Tibial artery (tissue), 4 donors: ENCODE measurements around the gene HS1BP3.

Experiments
- DNase-seq, 2 donors: peaks; one replicate each; pipeline ENCODE4 v3.0.0-alpha.2; 2019
- H3K27ac ChIP-seq, 2 donors: fragments of 200-600 bp; sonication (generic) in 1 of 2; 1 replicate in 1 of 2; 2 replicates in 1 of 2; pipeline ENCODE4 v1.5.1; 2018 to 2019; ENCODE audit warnings: mild to moderate bottlenecking in 1 of 2
- H3K27me3 ChIP-seq, 2 donors: fragments of 200-600 bp; sonication (generic) in 1 of 2; one replicate each; pipeline versions ENCODE4 v1.5.1 to v1.6.0; 2016 to 2019
- H3K36me3 ChIP-seq, 3 donors: fragments of 200-600 bp; sonication (generic) in 2 of 3; one replicate each; pipeline ENCODE4 v1.5.1; 2016 to 2019; ENCODE audit warnings: mild to moderate bottlenecking in 2 of 3
- H3K4me1 ChIP-seq, 4 donors: fragments of 200-600 bp; sonication (generic) in 2 of 4; 1 replicate in 3 of 4; 2 replicates in 1 of 4; pipeline ENCODE4 v1.5.1; 2016 to 2019
- H3K4me3 ChIP-seq, 2 donors: fragments of 200-600 bp; sonication (generic) in 1 of 2; 1 replicate in 1 of 2; 2 replicates in 1 of 2; pipeline ENCODE4 v1.5.1; 2018 to 2019; ENCODE audit warnings: mild to moderate bottlenecking in 2 of 2
- H3K9me3 ChIP-seq, 3 donors: fragments of 200-600 bp; sonication (generic) in 1 of 3; one replicate each; pipeline ENCODE4 v1.5.1; 2016 to 2019
- intact Hi-C: fragments of 100-400 bp; cut with DNase I; formaldehyde crosslinking; loops from one replicate; pipeline ENCODE4 v1.15.0; 2023; ENCODE audit warnings: low total_unique reads
- TF ChIP-seq, protein P1 (sequence below), 2 experiments: fragments of 200-600 bp in 1 of 2; fragments of 450-650 bp in 1 of 2; IDR thresholded peaks; one replicate each; pipeline ENCODE4 v1.5.1; 2017 to 2019; ENCODE audit warnings: antibody characterized with exemption in 2 of 2, mild to moderate bottlenecking in 1 of 2, moderate library complexity in 1 of 2

HS1BP3 gene

DNA sequence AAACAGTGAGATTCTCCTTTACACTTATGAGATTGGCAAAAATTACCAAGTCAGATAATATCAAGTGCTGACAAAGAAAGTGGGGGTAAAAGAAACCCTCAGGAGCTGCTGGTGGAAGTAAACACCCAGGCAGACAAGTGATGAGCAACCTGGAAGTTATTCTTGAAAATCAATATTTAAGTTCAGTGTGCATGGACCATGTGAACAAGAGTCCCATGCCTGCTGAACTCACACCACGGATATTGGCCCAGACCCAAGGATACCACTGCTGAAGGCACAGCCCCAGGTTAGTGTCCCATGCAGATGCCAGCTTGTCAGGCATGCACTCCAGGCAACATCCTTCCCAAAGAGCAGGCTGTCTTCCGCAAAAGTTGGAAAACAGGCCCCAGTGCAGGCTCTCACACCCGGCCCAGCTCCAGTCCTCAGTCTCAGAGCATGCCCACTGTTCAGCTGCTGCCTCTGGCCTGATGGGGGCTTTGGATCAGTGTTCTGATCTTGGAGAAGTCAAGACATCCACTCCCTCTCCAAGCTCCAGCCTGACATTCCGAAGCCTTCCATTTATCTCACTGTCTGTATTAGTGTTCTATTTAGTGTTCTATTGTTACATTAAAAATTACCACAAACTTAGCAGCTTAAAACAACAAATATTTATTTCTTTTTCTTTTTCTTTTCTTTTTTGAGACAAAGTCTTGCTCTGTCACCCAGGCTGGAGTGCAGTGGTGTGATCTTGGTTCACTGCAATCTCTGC is 70.0 kb downstream of the HS1BP3 start:
- DNase-seq, result peak in 1 of 2 donors; percentile 63
- H3K4me1 ChIP-seq, result peaks cover 0 to 70% (median 59%) of the 10 kb centered on the region in 4 donors
- peak overlapping the region; percentile 76 to 83 for H3K27ac ChIP-seq
- no peak overlapping the region for H3K4me3 ChIP-seq
- H3K36me3 ChIP-seq, result no peaks in the 10 kb centered on the region
- no peaks in the 10 kb centered on the region for H3K27me3 ChIP-seq
- no peaks in the 10 kb centered on the region for H3K9me3 ChIP-seq
- intact Hi-C loops, result no loop called here
- TF ChIP-seq, protein P1, sequence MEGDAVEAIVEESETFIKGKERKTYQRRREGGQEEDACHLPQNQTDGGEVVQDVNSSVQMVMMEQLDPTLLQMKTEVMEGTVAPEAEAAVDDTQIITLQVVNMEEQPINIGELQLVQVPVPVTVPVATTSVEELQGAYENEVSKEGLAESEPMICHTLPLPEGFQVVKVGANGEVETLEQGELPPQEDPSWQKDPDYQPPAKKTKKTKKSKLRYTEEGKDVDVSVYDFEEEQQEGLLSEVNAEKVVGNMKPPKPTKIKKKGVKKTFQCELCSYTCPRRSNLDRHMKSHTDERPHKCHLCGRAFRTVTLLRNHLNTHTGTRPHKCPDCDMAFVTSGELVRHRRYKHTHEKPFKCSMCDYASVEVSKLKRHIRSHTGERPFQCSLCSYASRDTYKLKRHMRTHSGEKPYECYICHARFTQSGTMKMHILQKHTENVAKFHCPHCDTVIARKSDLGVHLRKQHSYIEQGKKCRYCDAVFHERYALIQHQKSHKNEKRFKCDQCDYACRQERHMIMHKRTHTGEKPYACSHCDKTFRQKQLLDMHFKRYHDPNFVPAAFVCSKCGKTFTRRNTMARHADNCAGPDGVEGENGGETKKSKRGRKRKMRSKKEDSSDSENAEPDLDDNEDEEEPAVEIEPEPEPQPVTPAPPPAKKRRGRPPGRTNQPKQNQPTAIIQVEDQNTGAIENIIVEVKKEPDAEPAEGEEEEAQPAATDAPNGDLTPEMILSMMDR (IDR thresholded peaks at IDR 0.05), result no peak

DNA sequence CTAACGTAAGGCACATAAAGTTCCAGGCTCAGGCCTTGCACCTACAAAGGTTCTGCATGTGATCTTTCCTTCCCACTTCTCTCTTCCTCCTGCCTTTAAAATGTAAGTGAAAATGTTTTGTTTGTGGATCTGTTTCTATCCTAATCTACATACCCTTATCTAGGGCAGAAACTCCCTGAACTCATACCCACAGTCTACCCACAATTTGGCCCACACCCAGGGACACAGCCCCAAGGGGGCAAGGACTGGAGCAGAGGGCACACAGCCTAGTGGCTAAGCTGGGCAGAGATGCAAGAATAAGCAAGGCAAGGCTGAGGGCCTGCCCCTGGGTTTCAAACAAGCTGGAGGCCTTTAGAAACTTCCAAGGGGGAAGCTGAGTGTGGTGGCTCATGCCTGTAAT is 71.0 kb downstream of the HS1BP3 start:
- Histone ChIP-seq H3K36me3 (no peaks in the 10 kb centered on the region), H3K27me3 (no peaks in the 10 kb centered on the region), H3K9me3 (no peaks in the 10 kb centered on the region), H3K27ac (peak overlapping the region; percentile 76 to 83), H3K4me3 (no peak overlapping the region), H3K4me1 (peaks cover 0 to 60% (median 49%) of the 10 kb centered on the region in 4 donors)
- intact Hi-C loops, result no loop called here
- TF ChIP-seq, protein P1 (IDR thresholded peaks at IDR 0.05), result no peak
- peak in 1 of 2 donors; percentile 77 for DNase-seq

DNA sequence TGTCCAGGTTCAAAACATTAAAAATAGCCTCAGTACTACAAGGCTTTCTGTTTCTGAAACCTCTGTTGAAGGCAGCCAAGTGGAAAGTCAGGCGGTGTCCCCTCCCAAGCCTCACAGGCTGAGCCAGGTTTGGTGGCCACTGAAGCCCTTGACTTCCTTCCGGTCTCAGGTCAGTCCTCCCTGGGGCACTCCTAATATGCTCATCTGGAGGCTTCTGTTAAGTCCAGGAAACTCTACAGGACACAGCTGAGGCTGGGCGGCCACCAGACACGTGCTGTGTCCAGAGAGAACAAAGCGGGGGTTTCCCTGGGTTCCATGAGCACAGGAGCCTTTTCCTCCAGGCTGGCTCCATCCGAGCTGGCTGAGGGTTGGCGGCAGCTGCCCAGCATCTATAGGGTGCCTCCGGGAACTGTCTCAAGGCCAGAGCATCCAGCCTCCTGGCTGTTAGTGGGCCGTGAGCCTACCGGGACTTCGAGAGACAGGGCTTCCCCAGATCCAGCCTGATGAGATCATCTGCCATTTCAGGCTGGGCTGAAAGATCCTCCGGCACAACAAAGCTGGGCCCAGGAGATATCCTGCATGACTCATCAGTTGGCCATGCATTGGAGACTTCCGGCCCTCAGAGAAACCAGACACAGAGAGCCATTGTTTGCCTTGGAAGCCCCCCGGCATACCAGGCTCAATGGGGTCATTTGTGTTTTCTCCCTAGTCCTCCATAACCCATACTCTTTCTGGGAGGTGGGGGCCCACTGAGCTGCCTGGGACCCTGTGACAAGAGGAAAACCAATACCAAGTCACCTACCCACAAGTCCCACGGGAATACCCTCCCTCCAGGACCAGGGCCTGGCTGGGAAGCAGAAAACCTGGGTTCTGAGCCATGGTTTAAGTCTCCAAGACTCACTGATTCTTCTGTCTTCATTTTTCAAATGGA is 71.7 kb downstream of the HS1BP3 start:
- H3K4me3 ChIP-seq, result no peak overlapping the region
- H3K36me3 ChIP-seq, result no peaks in the 10 kb centered on the region
- peak; percentile 87 to 92 for DNase-seq
- TF ChIP-seq, protein P1 (IDR thresholded peaks at IDR 0.05), result no peak
- no peaks in the 10 kb centered on the region for H3K9me3 ChIP-seq
- peak overlapping the region; percentile 76 to 83 for H3K27ac ChIP-seq
- H3K4me1 ChIP-seq, result peaks cover 0 to 53% (median 42%) of the 10 kb centered on the region in 4 donors
- intact Hi-C loops, result no loop called here
- no peaks in the 10 kb centered on the region for H3K27me3 ChIP-seq

DNA sequence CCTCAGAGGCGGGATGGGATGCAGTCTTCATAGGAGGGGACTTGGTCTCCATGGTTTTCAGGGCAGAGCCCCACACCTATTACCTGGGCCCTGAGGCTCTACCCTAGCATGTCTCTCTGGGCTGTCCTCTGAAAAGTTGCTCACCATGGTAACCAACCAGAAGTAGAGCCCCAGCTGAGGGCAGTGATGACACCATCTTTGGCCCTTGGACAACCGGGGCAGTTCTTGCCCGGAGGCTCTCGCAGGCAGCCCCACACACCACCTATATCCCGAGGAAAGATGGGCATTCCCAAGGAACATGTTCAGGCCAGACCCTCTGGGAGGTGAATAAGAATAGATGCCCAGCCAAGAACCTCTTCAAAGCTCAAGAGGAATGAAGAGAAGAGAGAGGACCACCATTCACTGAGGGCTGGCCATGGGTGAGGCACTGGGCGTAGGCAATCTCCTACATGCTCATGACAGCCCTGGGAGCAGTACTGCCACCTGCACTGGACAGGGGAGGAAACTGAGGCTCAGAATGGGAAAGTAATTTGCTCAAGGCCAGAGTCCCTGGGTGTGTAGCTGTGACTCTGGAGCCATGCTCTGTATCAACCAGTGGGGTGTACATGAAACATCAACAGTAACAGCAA is 72.5 kb downstream of the HS1BP3 start:
- Histone ChIP-seq H3K4me3 (no peak overlapping the region), H3K27ac (peak overlapping the region; percentile 76 to 83), H3K4me1 (peaks cover 0 to 52% (median 34%) of the 10 kb centered on the region in 4 donors), H3K36me3 (no peaks in the 10 kb centered on the region), H3K9me3 (no peaks in the 10 kb centered on the region), H3K27me3 (no peaks in the 10 kb centered on the region)
- no peak for DNase-seq
- intact Hi-C loops, result no loop called here
- TF ChIP-seq, protein P1 (IDR thresholded peaks at IDR 0.05), result no peak

DNA sequence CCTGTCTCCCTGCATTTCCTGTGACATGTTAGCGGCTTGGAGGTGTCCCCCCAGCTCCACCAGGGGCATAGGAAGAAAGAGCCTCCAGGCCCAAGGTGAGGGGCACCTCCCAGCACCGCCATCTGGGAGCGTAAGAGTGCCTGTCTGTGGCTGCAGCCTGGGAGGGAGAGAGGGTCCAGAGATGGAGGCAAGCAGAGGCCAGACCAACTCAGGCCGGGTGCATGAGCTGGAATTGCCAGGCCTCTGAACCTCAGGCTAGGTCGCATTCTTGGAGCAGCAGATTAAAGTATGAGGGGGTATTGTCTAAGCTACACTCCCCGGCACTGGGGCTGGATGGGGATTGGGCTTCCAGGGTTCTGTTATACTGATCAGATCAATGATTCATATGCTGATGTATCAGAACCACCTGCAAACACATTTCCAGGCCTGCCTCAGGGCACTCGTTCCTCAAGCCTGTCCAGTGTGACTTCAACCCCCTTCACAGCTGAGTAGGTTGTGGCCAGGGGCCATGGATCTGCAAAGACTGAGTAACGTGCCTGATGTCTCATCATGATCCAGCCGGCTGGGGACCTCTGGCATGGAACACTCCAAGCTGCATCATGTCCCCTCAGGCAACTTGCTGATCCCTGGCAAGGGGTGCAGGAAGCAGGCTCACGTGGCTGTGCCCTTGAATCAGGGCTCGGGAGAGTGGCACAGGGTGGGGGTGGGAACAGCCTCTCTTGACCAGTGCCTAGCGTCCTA is 73.2 kb downstream of the HS1BP3 start:
- Histone ChIP-seq H3K4me1 (peaks cover 0 to 52% (median 33%) of the 10 kb centered on the region in 4 donors), H3K27ac (peak overlapping the region; percentile 76 to 83), H3K9me3 (no peaks in the 10 kb centered on the region), H3K36me3 (no peaks in the 10 kb centered on the region), H3K4me3 (no peak overlapping the region), H3K27me3 (no peaks in the 10 kb centered on the region)
- DNase-seq, result peak in 1 of 2 donors; percentile 76
- TF ChIP-seq, protein P1 (IDR thresholded peaks at IDR 0.05), result no peak
- intact Hi-C loops, result no loop called here
